Tibial nerve (tissue), 3 donors: Measurements from ENCODE around the gene BBS12.

ENCODE experiments used
- CTCF ChIP-seq, 5 experiments: fragments of 200-600 bp in 3 of 5; fragments of 450-650 bp in 2 of 5; sonication (generic) in 3 of 5; IDR thresholded peaks; one replicate each; pipeline ENCODE4 v1.5.1; 2016 to 2019; ENCODE audit warnings: antibody characterized with exemption in 5 of 5, mild to moderate bottlenecking in 3 of 5, moderate library complexity in 2 of 5
- POLR2A ChIP-seq, 2 donors: fragments of 450-650 bp; IDR thresholded peaks; one replicate each; pipeline ENCODE4 v1.6.1; 2017; ENCODE audit warnings: antibody characterized with exemption in 2 of 2, mild to moderate bottlenecking in 2 of 2, moderate library complexity in 2 of 2

- TF ChIP-seq CTCF (IDR thresholded peaks at IDR 0.05) (no peak), POLR2A (IDR thresholded peaks at IDR 0.05) (no peak)
Observed at GRCh38 chr4:122777846-122778673, 45.6 kb downstream of the BBS12 start.
